HepG2 (cell line): Measurements from ENCODE around the gene CAPN10. TPM values are rescaled to one million over a fixed set of nuclear protein-coding genes. Genes with fewer than 3 reads are reported as not detected.
A peak's percentile ranks its signal among the peaks of the same experiment; 100 is the strongest.

ENCODE experiments used
- ATF7 ChIP-seq, 2 experiments: fragments of 450-650 bp in 1 of 2; sonication (generic) in 1 of 2; formaldehyde crosslinking in 1 of 2; IDR thresholded peaks; 2 replicates each; pipeline versions ENCODE4 v1.4.0 to v1.6.1; 2016 to 2020; ENCODE audit warnings: antibody characterized with exemption in 1 of 2, mild to moderate bottlenecking in 1 of 2, missing genetic modification reagents in 1 of 2
- CEBPZ ChIP-seq: IDR thresholded peaks from 2 replicates; pipeline ENCODE4 v1.6.1; 2012; ENCODE audit warnings: low read length, improper control_type of control experiment
- HNRNPH1 ChIP-seq: fragments of 200-400 bp; formaldehyde crosslinking; optimal IDR thresholded peaks from 2 replicates; pipeline ENCODE3; 2017; ENCODE audit warnings: mild to moderate bottlenecking, low read depth, low read length
- MAFF ChIP-seq: IDR thresholded peaks from 2 replicates; pipeline ENCODE4 v1.6.1; 2011; ENCODE audit warnings: low read depth, low read length, improper control_type of control experiment
- MLLT10 ChIP-seq: sonication (generic); formaldehyde crosslinking; IDR thresholded peaks from 2 replicates; pipeline ENCODE4 v1.4.0; 2020; ENCODE audit warnings: missing genetic modification reagents
- SNRNP70 ChIP-seq: fragments of 200-400 bp; formaldehyde crosslinking; IDR thresholded peaks from 2 replicates; pipeline ENCODE4 v1.6.1; 2017; ENCODE audit warnings: mild to moderate bottlenecking, low read depth, low read length, moderate library complexity
- SRF ChIP-seq: IDR thresholded peaks from 2 replicates; pipeline ENCODE4 v1.6.1; 2011; ENCODE audit warnings: mild to moderate bottlenecking, low read depth, low read length, moderate library complexity
- TSC22D2 ChIP-seq: sonication (generic); formaldehyde crosslinking; IDR thresholded peaks from 2 replicates; pipeline ENCODE4 v1.5.1; 2020; ENCODE audit warnings: missing genetic modification reagents, mild to moderate bottlenecking, borderline replicate concordance
- ZNF318 ChIP-seq: sonication (generic); formaldehyde crosslinking; IDR thresholded peaks from 2 replicates; pipeline ENCODE4 v1.4.0; 2020; ENCODE audit warnings: mild to moderate bottlenecking, missing genetic modification reagents
- ZNF430 ChIP-seq: sonication (generic); formaldehyde crosslinking; IDR thresholded peaks from 2 replicates; pipeline ENCODE4 v1.9.0; 2021; ENCODE audit warnings: mild to moderate bottlenecking, missing genetic modification reagents
- ZNF446 ChIP-seq: sonication (generic); formaldehyde crosslinking; IDR thresholded peaks from 2 replicates; pipeline ENCODE4 v1.5.0; 2020; ENCODE audit warnings: mild to moderate bottlenecking, missing genetic modification reagents
- ZNF512B ChIP-seq: sonication (generic); formaldehyde crosslinking; IDR thresholded peaks from 2 replicates; pipeline ENCODE4 v1.5.1; 2020; ENCODE audit warnings: missing genetic modification reagents, mild to moderate bottlenecking, borderline replicate concordance
- ZNF572 ChIP-seq: sonication (generic); formaldehyde crosslinking; IDR thresholded peaks from 2 replicates; pipeline ENCODE4 v1.5.1; 2020; ENCODE audit warnings: mild to moderate bottlenecking, missing genetic modification reagents
- ZNF616 ChIP-seq: sonication (generic); formaldehyde crosslinking; IDR thresholded peaks from 2 replicates; pipeline ENCODE4 v1.5.0; 2020; ENCODE audit warnings: low read depth, mild to moderate bottlenecking, missing genetic modification reagents
- polyA plus RNA-seq, 8 experiments: library from polyadenylated mRNA; depleted of rRNA in 3 of 8; stranded (reverse) in 7 of 8; unstranded in 1 of 8; fragments of >200 nt; fragmentation: Illumina TruSeq in 4 of 8; extraction: Trizol in 4 of 8; gene quantifications; 2 replicates each; pipeline versions ENCODE4 v1.2.1 to v1.2.3, GENCODE V29; 2011 to 2016; ENCODE audit warnings: low read depth in 4 of 8, missing spikeins in 1 of 8, mixed read lengths in 1 of 8; ENCODE audit not compliant: insufficient read depth in 1 of 8
- total RNA-seq, 5 experiments: library from RNA; depleted of rRNA; stranded (reverse); fragments of >200 nt; fragmentation: Illumina TruSeq; extraction: Trizol; gene quantifications; 2 replicates each; pipeline ENCODE4 v1.2.3, GENCODE V29; 2016; ENCODE audit warnings: low read depth in 1 of 5

The CAPN10 gene
- total and polyA plus RNA-seq, 2 of the 13 experiments (the other 11 are each of a cell fraction or from before 2014, with no cell fraction given): 27.6 to 32.4 TPM

GRCh38 chr2:240626531-240627300 is 40.2 kb downstream of the CAPN10 start (continued):
- no peak for TF ChIP-seq SRF
- TF ChIP-seq SNRNP70: no peak
- peak; percentile 75; the same call in 1 of the 2 replicates for TF ChIP-seq ZNF430
- TF ChIP-seq MLLT10 (CRISPR knock-in tag): no peak
- TF ChIP-seq HNRNPH1: no peak
- no peak for TF ChIP-seq CEBPZ
- no peak for TF ChIP-seq MAFF
- TF ChIP-seq ZNF318 (CRISPR knock-in tag): peak; percentile 42; the same call in 1 of the 2 replicates
- TF ChIP-seq ZNF616 (CRISPR knock-in tag): no peak
- TF ChIP-seq TSC22D2 (CRISPR knock-in tag): peak; percentile 26; the same call in 1 of the 2 replicates
- no peak for TF ChIP-seq ZNF446 (CRISPR knock-in tag)
- peak; percentile 79; the same call in 1 of the 2 replicates for TF ChIP-seq ZNF572
- no peak for TF ChIP-seq ATF7 (IDR thresholded peaks at IDR 0.05)
- TF ChIP-seq ATF7 (CRISPR knock-in tag; IDR thresholded peaks at IDR 0.05): no peak
- TF ChIP-seq ZNF512B (CRISPR knock-in tag): peak; percentile 74; the same call in 1 of the 2 replicates
